ENCODE results near the gene PEX14.

Gene PEX14

GRCh38 chr1:10475510-10475909 lies 760 bp downstream of the PEX14 start:
- Histone ChIP-seq H3K4me3 (ENCODE audit: low read depth in 1 of 2, low read length in 1 of 2) (peak overlapping the region; percentile 63 to 72), H3K4me1 (ENCODE audit: control insufficient read depth in 1 of 2, insufficient read depth in 1 of 2, low read depth in 1 of 2, low read length in 1 of 2) (peaks cover 31 to 35% of the 10 kb centered on the region in 2 experiments), H3K36me3 (no peaks in the 10 kb centered on the region), H3K9me3 (no peaks in the 10 kb centered on the region), H3K27ac (peak overlapping the region; percentile 36), H3K27me3 (no peaks in the 10 kb centered on the region)
- no peak for TF ChIP-seq CTCF (IDR thresholded peaks at IDR 0.05)

GRCh38 chr1:10479296-10479695 lies 4.5 kb downstream of the PEX14 start:
- no peak overlapping the region for H3K27ac ChIP-seq
- H3K9me3 ChIP-seq: no peaks in the 10 kb centered on the region
- H3K27me3 ChIP-seq: no peaks in the 10 kb centered on the region
- no peaks in the 10 kb centered on the region for H3K36me3 ChIP-seq
- H3K4me1 ChIP-seq (ENCODE audit: control insufficient read depth in 1 of 2, insufficient read depth in 1 of 2, low read depth in 1 of 2, low read length in 1 of 2): peaks cover 17 to 20% of the 10 kb centered on the region in 2 experiments
- no peak overlapping the region for H3K4me3 ChIP-seq (ENCODE audit: low read depth in 1 of 2, low read length in 1 of 2)
- no peak for TF ChIP-seq CTCF (IDR thresholded peaks at IDR 0.05)

- Histone ChIP-seq H3K27me3 (no peaks in the 10 kb centered on the region), H3K4me3 (ENCODE audit: low read depth in 1 of 2, low read length in 1 of 2) (no peak overlapping the region), H3K36me3 (no peaks in the 10 kb centered on the region), H3K27ac (no peak overlapping the region), H3K9me3 (no peaks in the 10 kb centered on the region), H3K4me1 (ENCODE audit: control insufficient read depth in 1 of 2, insufficient read depth in 1 of 2, low read depth in 1 of 2, low read length in 1 of 2) (peaks cover 12 to 13% of the 10 kb centered on the region in 2 experiments)
- TF ChIP-seq CTCF (IDR thresholded peaks at IDR 0.05): no peak
These were observed 5.9 kb downstream of the PEX14 start for GRCh38 chr1:10480614-10481013.

- H3K4me3 ChIP-seq (ENCODE audit: low read depth in 1 of 2, low read length in 1 of 2): no peak overlapping the region
These were observed 9.8 kb downstream of the PEX14 start for GRCh38 chr1:10484521-10484920.

GRCh38 chr1:10489291-10490055 lies 14.7 kb downstream of the PEX14 start:
- no peaks in the 10 kb centered on the region for H3K36me3 ChIP-seq
- no peak overlapping the region for H3K4me3 ChIP-seq (ENCODE audit: low read depth in 1 of 2, low read length in 1 of 2)
- H3K4me1 ChIP-seq (ENCODE audit: control insufficient read depth in 1 of 2, insufficient read depth in 1 of 2, low read depth in 1 of 2, low read length in 1 of 2): peaks cover 4 to 6% of the 10 kb centered on the region in 2 experiments
- no peaks in the 10 kb centered on the region for H3K9me3 ChIP-seq
- TF ChIP-seq CTCF (IDR thresholded peaks at IDR 0.05): no peak
- H3K27me3 ChIP-seq: no peaks in the 10 kb centered on the region
- H3K27ac ChIP-seq: no peak overlapping the region

More at GRCh38 chr1:10484521-10484920, 9.8 kb downstream of the PEX14 start:
- Histone ChIP-seq H3K36me3 (no peaks in the 10 kb centered on the region), H3K27me3 (no peaks in the 10 kb centered on the region), H3K9me3 (no peaks in the 10 kb centered on the region), H3K27ac (no peak overlapping the region), H3K4me1 (ENCODE audit: control insufficient read depth in 1 of 2, insufficient read depth in 1 of 2, low read depth in 1 of 2, low read length in 1 of 2) (peaks cover 8 to 9% of the 10 kb centered on the region in 2 experiments)
- TF ChIP-seq CTCF (IDR thresholded peaks at IDR 0.05): no peak
